ENCODE data around the gene GRK3.
"Not testable (repeated sequence)": the region's sequence is repeated elsewhere in the genome, so short reads cannot be mapped to it uniquely, and the experiment has no call there.

The GRK3 gene

DNA sequence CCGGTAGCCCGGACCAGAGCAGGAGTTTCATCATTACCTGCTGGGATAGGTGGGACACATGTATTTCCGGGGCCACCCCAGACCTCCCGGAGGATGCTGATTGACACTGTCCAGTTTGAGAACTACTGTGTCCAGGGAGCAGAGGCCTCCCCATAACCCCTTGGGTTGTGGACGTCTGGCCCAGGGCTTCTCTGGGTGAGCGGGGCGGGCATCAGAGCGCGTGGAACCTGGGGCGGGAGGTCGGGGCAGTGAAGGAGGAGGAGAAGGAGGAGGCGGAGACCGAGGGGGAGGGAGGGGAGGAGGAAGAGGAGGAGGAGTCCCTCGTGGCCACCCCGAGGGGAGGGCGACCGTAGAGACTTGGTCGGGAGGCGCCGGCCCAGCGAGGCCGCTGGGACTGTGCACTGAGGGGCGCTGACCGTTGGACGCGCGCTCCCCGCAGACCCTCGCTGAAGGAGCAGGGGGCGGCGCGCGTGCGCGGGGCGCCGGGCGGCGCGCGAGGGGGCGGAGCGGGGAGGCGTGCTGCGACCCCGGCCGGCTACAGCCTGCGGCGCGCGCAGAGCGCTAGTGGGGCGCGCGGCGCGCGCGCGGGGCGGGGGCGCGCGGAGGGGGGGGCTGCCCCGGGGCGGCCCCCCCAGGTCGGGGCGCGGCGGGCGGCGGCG lies at the start of gene GRK3:
TSS of gene GRK3 (plus strand) at position 356 of the 659 bp plus-strand sequence. CDS start 366 bp downstream, outside the sequence.
- CTCF ChIA-PET: no interaction called here
- POLR2A ChIA-PET: interaction anchor here (0.8 to 1.1 kb wide), 3 partner anchors 10 to 117 kb away, joined by 3 read pairs; no protein-coding TSS in a partner anchor
- no peak for TF ChIP-seq FOXK2 (IDR thresholded peaks at IDR 0.05)
- DNase-seq (ENCODE audit: extremely low spot score): peak; percentile 77

DNA sequence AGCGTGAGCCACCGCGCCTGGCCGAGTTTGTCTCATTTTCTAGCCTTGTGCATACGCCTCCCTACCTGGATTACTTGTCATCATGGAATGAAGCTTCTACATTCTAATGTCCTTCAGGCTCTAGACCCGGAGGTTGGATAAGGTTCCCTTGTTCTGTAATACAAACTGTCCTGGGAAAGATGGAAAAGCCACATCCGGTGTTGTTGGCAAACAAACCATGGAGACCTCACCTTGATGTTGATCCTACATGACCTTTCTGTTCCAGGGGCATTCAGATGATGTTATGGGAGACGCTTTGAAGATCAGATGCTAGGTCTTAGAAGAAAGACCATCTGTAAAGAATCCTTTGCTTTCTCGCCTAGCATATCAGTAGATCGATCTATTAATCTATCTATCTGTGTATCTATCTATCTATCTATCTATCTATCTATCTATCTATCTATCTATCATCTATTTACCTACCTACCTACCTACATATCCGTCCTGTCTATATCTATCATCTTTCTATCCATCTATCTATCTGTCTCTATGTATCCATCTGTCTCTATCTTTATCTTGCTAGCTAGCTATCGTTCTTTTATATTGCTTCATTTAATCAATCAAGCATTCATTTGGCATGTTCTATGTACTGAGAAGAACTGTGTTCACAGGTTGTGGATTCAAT lies 46.3 kb upstream of the GRK3 start:
- no peak for TF ChIP-seq HDGF (IDR thresholded peaks at IDR 0.05; ENCODE audit: borderline replicate concordance)
- no peak for DNase-seq (ENCODE audit: extremely low spot score)
- POLR2A ChIA-PET: no interaction called here
- CTCF ChIA-PET: no interaction called here

GRCh38 chr22:25525376-25525775 lies 39.1 kb upstream of the GRK3 start:
- CTCF ChIA-PET: no interaction called here
- POLR2A ChIA-PET: no interaction called here
- no peak for TF ChIP-seq CTBP1 (IDR thresholded peaks at IDR 0.05; ENCODE audit: borderline replicate concordance)
- no peak for TF ChIP-seq TARDBP (IDR thresholded peaks at IDR 0.05)
- no peak for TF ChIP-seq ELF4 (IDR thresholded peaks at IDR 0.05)
- no peak for TF ChIP-seq SP1 (IDR thresholded peaks at IDR 0.05)
- TF ChIP-seq PKNOX1 (IDR thresholded peaks at IDR 0.05): no peak
- no peak for TF ChIP-seq HDGF (IDR thresholded peaks at IDR 0.05; ENCODE audit: borderline replicate concordance)
- no peak for TF ChIP-seq ARNT (IDR thresholded peaks at IDR 0.05)
- TF ChIP-seq FOXM1 (IDR thresholded peaks at IDR 0.05; ENCODE audit: borderline replicate concordance): no peak
- no peak for TF ChIP-seq SUZ12 (IDR thresholded peaks at IDR 0.05)
- TF ChIP-seq LEF1 (IDR thresholded peaks at IDR 0.05; ENCODE audit: borderline replicate concordance): no peak
- TF ChIP-seq FOXA1 (IDR thresholded peaks at IDR 0.05): no peak
- TF ChIP-seq ZNF384 (IDR thresholded peaks at IDR 0.05): no peak
- no peak for TF ChIP-seq NFRKB (IDR thresholded peaks at IDR 0.05)
- TF ChIP-seq FOXK2 (IDR thresholded peaks at IDR 0.05): no peak
- TF ChIP-seq L3MBTL2 (conservative IDR thresholded peaks at IDR 0.05): no peak
- no peak for TF ChIP-seq BHLHE40 (IDR thresholded peaks at IDR 0.05; ENCODE audit: borderline replicate concordance)
- no peak for DNase-seq (ENCODE audit: extremely low spot score)

DNA sequence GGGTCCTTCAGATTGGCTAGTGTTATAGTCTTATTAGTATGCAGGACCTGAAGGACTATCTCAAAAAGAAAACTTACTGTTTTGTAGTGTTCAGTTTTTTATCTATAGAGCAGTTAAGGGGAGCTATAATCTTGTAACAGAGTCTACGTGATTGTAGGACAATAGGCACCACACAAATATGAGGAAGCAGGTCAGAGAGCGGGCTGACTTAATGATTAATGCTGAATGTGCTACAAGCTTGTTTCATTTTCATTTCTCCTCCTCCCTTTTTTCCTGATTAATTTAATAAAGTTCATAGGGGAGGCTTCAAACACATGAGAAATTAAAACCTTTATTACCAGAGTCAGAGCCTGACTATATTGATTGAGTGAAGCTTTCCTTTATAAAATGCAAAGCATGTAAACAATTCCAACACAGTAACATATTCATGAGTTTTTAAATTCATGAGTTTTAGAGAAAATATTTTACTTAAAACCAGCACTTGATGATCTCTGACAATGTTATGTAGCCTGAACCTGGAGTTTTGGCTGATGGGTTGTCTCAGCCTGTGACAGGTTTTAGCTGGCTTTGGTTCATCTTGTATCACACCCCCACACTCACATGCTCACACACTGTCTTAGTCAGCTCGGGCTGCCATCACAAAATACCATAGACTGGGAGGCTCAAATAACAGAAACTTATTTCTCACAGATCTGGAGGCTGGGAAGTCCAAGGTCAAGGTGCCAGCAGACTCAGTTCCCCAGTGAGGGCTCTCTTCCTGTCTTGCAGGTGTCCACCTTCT lies 38.5 kb upstream of the GRK3 start:
- CTCF ChIA-PET; POLR2A ChIA-PET; DNase-seq (ENCODE audit: extremely low spot score): not testable (repeated sequence)

- DNase-seq (ENCODE audit: extremely low spot score); CTCF ChIA-PET; POLR2A ChIA-PET: not testable (repeated sequence)
Observed at GRCh38 chr22:25527016-25527415, 37.5 kb upstream of the GRK3 start.

- CTCF ChIA-PET; DNase-seq (ENCODE audit: extremely low spot score); POLR2A ChIA-PET: not testable (repeated sequence)
Observed at GRCh38 chr22:25528068-25528467, 36.4 kb upstream of the GRK3 start.

GRCh38 chr22:25529059-25529458 lies 35.4 kb upstream of the GRK3 start:
- DNase-seq (ENCODE audit: extremely low spot score); CTCF ChIA-PET; POLR2A ChIA-PET: not testable (repeated sequence)

DNA sequence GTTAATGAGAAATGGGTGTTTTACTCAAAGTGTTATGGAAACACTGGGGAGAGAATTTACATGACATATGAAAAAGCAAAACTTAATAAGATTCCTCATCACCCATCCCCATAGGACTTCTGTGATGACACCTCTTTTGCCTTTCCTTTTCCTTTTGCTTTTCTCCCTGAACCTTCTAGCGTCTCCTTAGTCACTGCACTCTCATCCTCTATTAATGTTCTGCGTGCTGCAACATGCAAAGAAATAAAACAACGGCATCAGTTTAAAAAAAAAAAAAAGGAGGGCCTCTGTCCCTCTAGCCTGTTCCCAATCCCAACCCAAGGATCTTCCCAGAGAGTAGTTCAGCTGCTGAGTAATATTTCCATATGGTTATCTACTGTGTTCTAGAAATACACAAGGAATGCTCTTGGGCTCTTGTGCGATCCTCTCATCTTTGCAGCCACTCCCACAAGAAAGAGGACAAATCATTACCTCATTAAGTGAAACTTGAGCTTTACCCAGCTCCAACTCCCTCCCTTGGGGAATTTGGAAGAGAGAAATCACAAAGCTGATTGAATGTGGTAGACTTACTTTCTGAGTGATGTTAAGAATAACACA lies 34.8 kb upstream of the GRK3 start:
- DNase-seq (ENCODE audit: extremely low spot score); CTCF ChIA-PET; POLR2A ChIA-PET: not testable (repeated sequence)

GRCh38 chr22:25531677-25532076 lies 32.8 kb upstream of the GRK3 start:
- POLR2A ChIA-PET; DNase-seq (ENCODE audit: extremely low spot score); CTCF ChIA-PET: not testable (repeated sequence)
